ENCODE measurements around the gene SGTA.

The SGTA gene

DNA sequence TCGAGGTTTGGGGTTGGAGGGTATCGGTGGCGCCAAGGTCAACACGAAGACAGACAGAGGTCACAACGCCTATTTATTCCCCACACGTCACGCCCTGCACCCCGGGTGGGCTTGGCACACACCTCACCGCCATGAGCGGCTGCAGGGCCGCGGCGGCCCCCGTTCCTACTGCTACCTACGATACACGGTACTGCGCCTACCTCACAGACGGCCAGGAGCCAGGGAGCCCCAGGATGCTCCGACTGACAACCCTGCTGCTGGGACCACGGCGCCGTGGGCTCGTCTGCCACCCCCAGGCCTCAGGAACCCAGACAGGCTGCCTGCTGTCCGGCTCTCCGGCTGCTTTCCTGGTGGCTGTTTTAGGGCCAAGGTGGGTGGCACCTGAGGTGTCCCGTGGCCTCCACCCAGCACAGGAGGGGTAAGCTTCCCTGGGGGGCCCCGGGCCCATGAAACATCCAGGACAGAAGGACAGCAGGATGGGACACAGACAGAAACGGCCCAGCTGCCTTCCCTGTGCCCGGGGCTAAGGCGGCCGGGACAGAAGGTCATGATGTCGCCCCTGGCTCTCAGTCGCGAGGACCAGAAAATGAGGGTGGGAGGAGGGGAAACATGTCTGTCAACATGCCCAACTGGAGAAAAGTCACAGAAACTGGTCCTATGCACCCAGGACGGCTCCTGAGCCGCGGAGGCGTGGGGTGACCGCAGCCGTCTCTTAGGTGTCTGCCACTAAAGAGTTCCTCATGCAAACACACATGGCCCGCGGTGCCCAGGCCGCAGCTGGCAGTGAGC lies 28.2 kb downstream of the SGTA start:
- Histone ChIP-seq H3K27me3 (ENCODE audit: insufficient read depth, low read length) (no peaks in the 10 kb centered on the region), H3K9ac (ENCODE audit: low read depth, low read length) (no peak overlapping the region), H3K27ac (ENCODE audit: low read length) (no peak overlapping the region), H3K36me3 (ENCODE audit: insufficient read depth, low read depth, low read length) (peaks cover 48% of the 10 kb centered on the region), H3K4me1 (ENCODE audit: insufficient read depth, low read length) (no peaks in the 10 kb centered on the region), H3K4me3 (ENCODE audit: low read length) (no peak overlapping the region), H3K9me3 (ENCODE audit: insufficient read depth, low read depth, low read length) (no peaks in the 10 kb centered on the region)

DNA sequence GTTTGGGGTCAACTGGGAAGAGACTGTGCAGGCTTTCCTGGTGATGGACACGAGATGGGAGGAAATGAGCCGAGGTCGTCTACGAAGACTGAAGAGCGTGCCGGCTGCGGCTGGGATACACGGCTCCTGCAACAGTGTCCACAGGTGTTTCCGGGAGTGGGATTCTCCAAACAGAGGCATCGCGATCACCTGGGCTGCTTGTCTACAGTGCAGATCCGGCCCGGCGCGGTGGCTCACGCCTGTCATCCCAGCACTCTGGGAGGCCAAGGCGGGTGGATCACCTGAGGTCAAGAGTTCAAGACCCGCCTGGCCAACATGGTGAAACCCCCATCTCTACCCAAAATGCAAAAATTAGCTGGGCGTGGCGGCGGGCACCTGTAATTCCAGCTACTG lies 31.6 kb downstream of the SGTA start:
- no peak overlapping the region for H3K4me3 ChIP-seq (ENCODE audit: low read length)
- no peak overlapping the region for H3K27ac ChIP-seq (ENCODE audit: low read length)
- no peak overlapping the region for H3K9ac ChIP-seq (ENCODE audit: low read depth, low read length)
- peaks cover 29% of the 10 kb centered on the region for H3K36me3 ChIP-seq (ENCODE audit: insufficient read depth, low read depth, low read length)
- no peaks in the 10 kb centered on the region for H3K4me1 ChIP-seq (ENCODE audit: insufficient read depth, low read length)
- H3K9me3 ChIP-seq (ENCODE audit: insufficient read depth, low read depth, low read length) = no peaks in the 10 kb centered on the region
- peaks cover 10% of the 10 kb centered on the region for H3K27me3 ChIP-seq (ENCODE audit: insufficient read depth, low read length)

DNA sequence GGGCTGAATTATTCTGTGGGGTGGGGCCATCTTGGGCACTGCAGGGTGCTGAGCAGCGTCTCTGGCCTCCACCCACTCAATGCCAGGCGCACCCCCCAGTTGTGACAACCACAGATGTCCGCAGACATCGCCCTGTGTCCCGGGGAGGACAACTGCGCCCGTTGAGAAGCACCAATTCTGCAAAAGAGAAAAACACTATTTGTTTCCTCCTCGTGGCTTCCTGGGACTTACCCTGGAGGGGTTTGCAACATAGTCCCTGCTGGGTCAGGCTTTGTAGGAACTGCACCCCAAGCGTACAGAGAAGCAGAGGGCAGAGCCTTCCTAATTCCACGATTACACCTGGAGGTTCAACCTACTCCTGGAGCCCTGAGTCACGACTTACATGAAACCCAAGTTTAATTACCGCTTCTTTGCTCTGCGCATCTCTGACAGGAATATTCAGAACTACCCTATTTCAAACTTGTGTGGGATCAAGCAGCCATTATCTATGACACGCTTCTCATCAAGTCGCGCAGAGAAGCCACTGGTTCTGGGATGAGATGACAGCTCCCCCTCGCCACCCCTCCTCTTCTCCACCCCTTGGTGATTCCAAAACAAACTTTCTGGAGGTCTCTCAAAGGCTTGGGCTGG lies 32.1 kb downstream of the SGTA start:
- Histone ChIP-seq H3K4me3 (ENCODE audit: low read length) (no peak overlapping the region), H3K27ac (ENCODE audit: low read length) (no peak overlapping the region), H3K9ac (ENCODE audit: low read depth, low read length) (no peak overlapping the region), H3K9me3 (ENCODE audit: insufficient read depth, low read depth, low read length) (no peaks in the 10 kb centered on the region), H3K36me3 (ENCODE audit: insufficient read depth, low read depth, low read length) (peaks cover 27% of the 10 kb centered on the region), H3K4me1 (ENCODE audit: insufficient read depth, low read length) (no peaks in the 10 kb centered on the region), H3K27me3 (ENCODE audit: insufficient read depth, low read length) (peaks cover 13% of the 10 kb centered on the region)

DNA sequence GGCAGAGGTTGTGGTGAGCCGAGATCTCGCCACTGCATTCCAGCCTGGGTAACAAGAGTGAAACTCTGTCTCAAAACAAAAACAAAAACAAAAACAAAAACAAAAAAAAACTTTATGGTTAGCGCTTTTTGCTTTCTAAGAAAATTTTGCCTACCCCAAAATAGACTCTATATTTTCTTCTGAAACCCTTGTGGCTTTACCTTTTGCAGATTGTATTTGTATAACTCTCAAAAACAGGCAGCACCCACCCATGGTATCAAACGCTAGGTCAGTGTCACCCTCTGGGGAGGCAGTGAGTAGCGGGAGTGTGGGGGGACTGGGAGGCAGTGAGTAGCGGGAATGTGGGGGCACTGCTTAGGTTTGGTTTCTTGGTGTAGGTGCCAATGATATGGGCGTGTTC lies 35.7 kb downstream of the SGTA start:
- Histone ChIP-seq H3K27me3 (ENCODE audit: insufficient read depth, low read length) (peaks cover 28% of the 10 kb centered on the region), H3K27ac (ENCODE audit: low read length) (no peak overlapping the region), H3K36me3 (ENCODE audit: insufficient read depth, low read depth, low read length) (no peaks in the 10 kb centered on the region), H3K4me1 (ENCODE audit: insufficient read depth, low read length) (no peaks in the 10 kb centered on the region), H3K4me3 (ENCODE audit: low read length) (no peak overlapping the region), H3K9me3 (ENCODE audit: insufficient read depth, low read depth, low read length) (no peaks in the 10 kb centered on the region), H3K9ac (ENCODE audit: low read depth, low read length) (no peak overlapping the region)

DNA sequence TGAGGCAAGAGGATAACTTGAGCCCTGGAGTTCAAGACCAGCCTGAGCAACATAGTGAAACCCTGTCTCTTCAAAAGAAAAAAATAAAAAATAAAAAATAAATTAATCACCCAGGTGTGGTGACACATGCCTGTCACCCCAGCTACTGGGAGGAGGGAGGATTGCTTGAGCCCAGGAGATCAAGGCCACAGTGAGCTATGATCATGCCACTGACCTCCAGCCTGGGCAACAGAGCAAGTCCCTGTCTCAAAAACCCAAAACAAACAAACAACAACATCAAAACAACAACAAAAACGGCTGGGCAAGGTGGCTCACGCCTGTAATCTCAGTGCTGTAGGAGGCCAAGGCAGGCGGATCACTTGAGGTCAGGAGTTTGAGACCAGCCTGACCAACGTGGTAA lies 39.0 kb downstream of the SGTA start:
- Histone ChIP-seq H3K4me1 (ENCODE audit: insufficient read depth, low read length) (no peaks in the 10 kb centered on the region), H3K9ac (ENCODE audit: low read depth, low read length) (no peak overlapping the region), H3K36me3 (ENCODE audit: insufficient read depth, low read depth, low read length) (no peaks in the 10 kb centered on the region), H3K9me3 (ENCODE audit: insufficient read depth, low read depth, low read length) (no peaks in the 10 kb centered on the region), H3K4me3 (ENCODE audit: low read length) (no peak overlapping the region), H3K27me3 (ENCODE audit: insufficient read depth, low read length) (peaks cover 34% of the 10 kb centered on the region), H3K27ac (ENCODE audit: low read length) (no peak overlapping the region)

DNA sequence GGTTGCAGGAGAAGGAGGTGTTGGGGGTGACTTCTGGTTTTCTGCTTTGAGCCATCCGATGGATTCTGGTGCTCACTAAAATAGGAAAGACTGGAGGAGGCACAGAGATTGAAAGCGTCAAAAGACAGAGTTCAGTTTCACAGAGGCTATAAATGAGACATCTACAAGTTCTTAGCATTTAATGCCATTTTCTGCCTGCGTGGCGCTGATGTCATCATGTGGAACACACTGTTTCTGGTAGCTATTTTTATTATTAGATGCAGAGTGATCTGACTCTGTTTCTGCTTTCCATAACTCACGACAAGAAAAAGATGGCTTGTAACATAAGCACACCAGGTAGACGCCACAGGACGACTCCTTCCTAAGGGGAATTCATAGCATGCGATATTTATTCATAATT lies 40.0 kb downstream of the SGTA start:
- no peak overlapping the region for H3K27ac ChIP-seq (ENCODE audit: low read length)
- no peaks in the 10 kb centered on the region for H3K9me3 ChIP-seq (ENCODE audit: insufficient read depth, low read depth, low read length)
- no peaks in the 10 kb centered on the region for H3K4me1 ChIP-seq (ENCODE audit: insufficient read depth, low read length)

DNA sequence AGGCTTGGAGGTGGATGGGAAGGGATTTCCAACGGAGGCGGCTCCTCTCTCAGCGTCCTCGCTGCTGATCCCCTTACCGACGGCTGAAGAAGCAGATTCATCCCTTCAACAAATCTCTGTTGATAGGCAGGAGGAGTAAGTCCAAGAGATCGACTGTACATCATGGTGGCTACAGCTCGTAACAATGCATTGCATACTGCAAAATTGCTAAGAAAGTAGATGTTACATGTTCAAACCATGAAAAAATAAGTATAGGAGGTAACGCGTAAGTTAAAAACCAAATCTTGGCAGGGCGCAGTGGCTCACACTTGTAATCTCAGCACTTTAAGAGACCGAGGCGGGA lies 42.8 kb downstream of the SGTA start:
- no peak overlapping the region for H3K4me3 ChIP-seq (ENCODE audit: low read length)
- H3K27ac ChIP-seq (ENCODE audit: low read length) = no peak overlapping the region
- peaks cover 17% of the 10 kb centered on the region for H3K36me3 ChIP-seq (ENCODE audit: insufficient read depth, low read depth, low read length)
- H3K9ac ChIP-seq (ENCODE audit: low read depth, low read length) = no peak overlapping the region
- H3K4me1 ChIP-seq (ENCODE audit: insufficient read depth, low read length) = no peaks in the 10 kb centered on the region
- peaks cover 20% of the 10 kb centered on the region for H3K27me3 ChIP-seq (ENCODE audit: insufficient read depth, low read length)
- no peaks in the 10 kb centered on the region for H3K9me3 ChIP-seq (ENCODE audit: insufficient read depth, low read depth, low read length)

More for the DNA sequence above, 40.0 kb downstream of the SGTA start:
- no peaks in the 10 kb centered on the region for H3K36me3 ChIP-seq (ENCODE audit: insufficient read depth, low read depth, low read length)
- no peak overlapping the region for H3K4me3 ChIP-seq (ENCODE audit: low read length)
- H3K27me3 ChIP-seq (ENCODE audit: insufficient read depth, low read length) = peaks cover 25% of the 10 kb centered on the region
- H3K9ac ChIP-seq (ENCODE audit: low read depth, low read length) = no peak overlapping the region

DNA sequence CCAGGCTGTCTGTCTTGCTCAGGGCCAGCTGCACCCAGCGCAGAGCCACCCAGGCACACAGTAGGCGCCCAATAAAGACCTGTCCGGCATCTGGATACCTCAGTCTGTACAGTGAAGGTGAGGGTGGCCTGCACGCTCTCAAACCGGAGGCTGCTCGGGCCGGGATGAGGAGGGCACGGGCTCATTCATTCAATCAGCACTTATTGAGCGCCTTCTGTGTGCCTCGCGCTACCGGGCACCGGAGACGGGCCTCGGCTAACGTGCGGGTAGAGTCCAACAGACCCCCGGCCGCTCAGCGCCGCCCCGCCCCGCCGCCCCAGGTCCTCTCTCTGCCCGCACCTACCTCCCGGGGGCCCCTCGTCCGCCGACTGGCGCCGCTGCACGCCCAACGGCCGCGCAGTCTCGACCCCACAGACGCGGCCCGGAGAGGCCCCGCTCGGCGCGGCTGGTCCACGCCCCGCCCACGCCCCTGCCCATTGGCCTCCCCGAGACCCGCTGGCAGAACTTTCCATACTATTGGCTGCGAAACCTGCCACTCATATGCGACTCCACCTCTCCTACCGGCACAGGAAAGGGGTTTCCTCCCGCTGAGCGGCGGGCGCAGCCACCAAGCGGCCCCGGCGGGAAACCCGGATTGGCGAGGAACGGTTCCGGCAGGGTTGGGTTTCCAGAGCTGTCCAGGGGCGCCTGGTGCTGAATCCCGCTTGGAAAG lies 43.3 kb downstream of the SGTA start, which contains the start of gene SLC39A3:
Gene SLC39A3 (minus strand): TSS at position 416 of the 712 bp plus-strand sequence. CDS start 2,760 bp downstream, outside the sequence.
- H3K27me3 ChIP-seq (ENCODE audit: insufficient read depth, low read length) = peaks cover 20% of the 10 kb centered on the region
- no peaks in the 10 kb centered on the region for H3K4me1 ChIP-seq (ENCODE audit: insufficient read depth, low read length)
- H3K27ac ChIP-seq (ENCODE audit: low read length) = no peak within 1 kb of the TSS
- peaks cover 23% of the 10 kb centered on the region for H3K36me3 ChIP-seq (ENCODE audit: insufficient read depth, low read depth, low read length)
- peak within 1 kb of the TSS; percentile 85 for H3K4me3 ChIP-seq (ENCODE audit: low read length)
- H3K9me3 ChIP-seq (ENCODE audit: insufficient read depth, low read depth, low read length) = no peaks in the 10 kb centered on the region
- peak within 1 kb of the TSS; percentile 62; the same call in 1 of the 2 replicates for H3K9ac ChIP-seq (ENCODE audit: low read depth, low read length)

DNA sequence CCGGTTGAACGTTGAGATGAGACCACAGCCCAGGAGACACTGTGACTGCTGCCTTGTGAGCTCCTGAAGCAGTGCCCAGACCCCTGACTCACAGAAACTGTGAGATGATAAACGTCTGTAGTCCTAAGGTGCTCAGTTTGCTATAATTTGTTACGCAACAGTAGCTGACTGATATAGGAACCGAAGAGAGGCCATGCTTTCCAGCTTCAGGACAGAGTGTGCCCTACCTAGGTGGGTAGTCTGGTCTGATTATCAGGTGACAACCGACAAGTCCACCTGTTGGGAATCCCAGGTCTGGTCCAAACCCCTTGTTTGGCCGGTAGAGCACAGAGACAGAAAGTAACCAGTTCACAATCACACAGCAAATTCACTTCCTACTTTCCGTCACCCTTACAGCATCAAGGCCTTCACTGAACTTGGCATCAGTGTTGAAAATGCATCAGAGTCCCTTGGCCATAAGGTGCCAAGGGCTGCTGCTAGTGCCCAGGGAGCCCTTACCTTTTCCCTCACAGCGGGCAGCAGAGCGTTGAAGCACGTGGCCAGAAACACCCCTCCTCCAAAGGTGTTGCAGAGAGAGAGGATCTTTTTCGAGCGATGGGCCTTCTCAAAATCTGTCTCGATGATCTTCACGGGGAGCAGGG lies 46.4 kb downstream of the SGTA start:
- Histone ChIP-seq H3K9me3 (ENCODE audit: insufficient read depth, low read depth, low read length) (no peaks in the 10 kb centered on the region), H3K4me1 (ENCODE audit: insufficient read depth, low read length) (no peaks in the 10 kb centered on the region), H3K36me3 (ENCODE audit: insufficient read depth, low read depth, low read length) (peaks cover 27% of the 10 kb centered on the region), H3K27me3 (ENCODE audit: insufficient read depth, low read length) (peaks cover 4% of the 10 kb centered on the region), H3K27ac (ENCODE audit: low read length) (no peak overlapping the region), H3K4me3 (ENCODE audit: low read length) (no peak overlapping the region), H3K9ac (ENCODE audit: low read depth, low read length) (no peak overlapping the region)

DNA sequence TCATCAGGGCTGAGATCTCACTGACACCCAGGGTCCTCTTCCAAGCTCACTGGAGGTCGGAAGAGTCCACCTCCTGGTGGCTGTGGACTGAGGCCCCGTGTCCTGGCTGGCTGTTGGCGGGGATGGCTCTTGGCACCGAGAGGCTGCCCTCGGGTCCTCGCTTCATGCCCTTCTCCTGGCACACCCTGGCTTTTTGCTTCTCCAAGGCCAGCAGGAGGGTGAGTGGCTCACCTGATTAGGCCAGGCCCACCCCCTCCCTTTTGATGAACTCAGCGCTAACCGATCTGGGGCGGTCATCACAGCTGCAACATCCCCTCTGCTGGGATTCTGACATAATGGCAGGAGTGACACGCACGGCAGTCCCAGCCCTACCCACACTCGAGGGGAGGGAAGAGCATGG lies 47.7 kb downstream of the SGTA start:
- Histone ChIP-seq H3K9ac (ENCODE audit: low read depth, low read length) (no peak overlapping the region), H3K27ac (ENCODE audit: low read length) (no peak overlapping the region), H3K9me3 (ENCODE audit: insufficient read depth, low read depth, low read length) (no peaks in the 10 kb centered on the region), H3K4me3 (ENCODE audit: low read length) (no peak overlapping the region), H3K27me3 (ENCODE audit: insufficient read depth, low read length) (no peaks in the 10 kb centered on the region), H3K4me1 (ENCODE audit: insufficient read depth, low read length) (no peaks in the 10 kb centered on the region), H3K36me3 (ENCODE audit: insufficient read depth, low read depth, low read length) (peaks cover 27% of the 10 kb centered on the region)

DNA sequence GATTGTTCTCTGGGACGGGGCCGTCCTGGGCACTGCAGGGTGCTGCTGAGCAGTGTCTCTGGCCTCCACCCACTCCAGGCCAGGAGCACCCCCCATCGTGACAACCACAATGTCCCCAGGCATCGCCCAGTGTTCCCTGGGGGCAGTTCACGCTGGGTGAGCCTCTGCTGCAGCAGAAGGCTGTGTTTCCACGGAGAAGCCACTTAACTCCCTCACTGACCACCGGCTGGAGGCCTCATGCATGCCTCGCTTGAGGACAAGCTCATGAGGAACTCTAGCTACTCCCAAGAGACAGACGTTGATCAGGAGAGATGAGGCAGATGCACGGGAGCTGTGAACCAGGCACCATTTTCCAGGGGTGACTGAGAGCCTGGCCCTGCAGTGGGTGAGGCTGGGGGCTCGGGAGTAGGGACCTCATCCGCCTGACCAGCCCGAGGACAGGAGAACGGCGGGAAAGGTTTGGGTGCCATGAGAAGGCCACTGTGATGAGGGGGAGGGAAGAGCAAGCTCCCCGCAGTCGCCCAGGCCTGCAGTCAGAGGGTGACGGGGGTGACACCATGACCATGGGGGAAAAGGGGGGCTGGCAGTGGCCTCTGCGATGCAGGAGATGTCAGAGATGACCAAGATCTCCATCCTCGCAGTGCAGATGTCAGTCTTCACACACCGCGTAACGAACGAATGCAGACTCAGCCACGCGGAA lies 48.3 kb downstream of the SGTA start:
- Histone ChIP-seq H3K9me3 (ENCODE audit: insufficient read depth, low read depth, low read length) (no peaks in the 10 kb centered on the region), H3K36me3 (ENCODE audit: insufficient read depth, low read depth, low read length) (peaks cover 27% of the 10 kb centered on the region), H3K9ac (ENCODE audit: low read depth, low read length) (no peak overlapping the region), H3K27me3 (ENCODE audit: insufficient read depth, low read length) (no peaks in the 10 kb centered on the region), H3K27ac (ENCODE audit: low read length) (no peak overlapping the region), H3K4me1 (ENCODE audit: insufficient read depth, low read length) (no peaks in the 10 kb centered on the region), H3K4me3 (ENCODE audit: low read length) (no peak overlapping the region)

Measured in iPS-20b (cell line).